BLaER1 treated with 17β-estradiol and CSF1 and Interleukin-3, amounts not matched to agents 10 nM and 100 nM (cell line): Measurements from ENCODE around the gene JPH3.

ENCODE experiments used
- H3K27ac ChIP-seq, 11 experiments: shearing (Covaris generic); formaldehyde crosslinking; 2 replicates each; pipeline ENCODE4 v1.8.1; 2022
- H3K27me3 ChIP-seq, 11 experiments: shearing (Covaris generic); formaldehyde crosslinking; 2 replicates each; pipeline ENCODE4 v1.8.1; 2022
- H3K36me3 ChIP-seq, 11 experiments: shearing (Covaris generic); formaldehyde crosslinking; 2 replicates each; pipeline ENCODE4 v1.8.1; 2022
- H3K4me1 ChIP-seq, 10 experiments: shearing (Covaris generic); formaldehyde crosslinking; 2 replicates each; pipeline ENCODE4 v1.8.1; 2022
- H3K4me2 ChIP-seq, 11 experiments: shearing (Covaris generic); formaldehyde crosslinking; 2 replicates each; pipeline ENCODE4 v1.8.1; 2022
- H3K4me3 ChIP-seq, 10 experiments: shearing (Covaris generic); formaldehyde crosslinking; 2 replicates each; pipeline ENCODE4 v1.8.1; 2022
- H3K9ac ChIP-seq, 11 experiments: shearing (Covaris generic); formaldehyde crosslinking; 2 replicates each; pipeline ENCODE4 v1.8.1; 2022
- H3K9me3 ChIP-seq, 11 experiments: shearing (Covaris generic); formaldehyde crosslinking; replicated peaks in 1 of 11; 2 replicates each; pipeline ENCODE4 v1.8.1; 2022
- H4K20me1 ChIP-seq, 11 experiments: shearing (Covaris generic); formaldehyde crosslinking; 2 replicates each; pipeline ENCODE4 v1.8.1; 2022
- Cebpa-rat ChIP-seq, 11 experiments: shearing (Covaris generic); IDR thresholded peaks; 2 replicates each; pipeline ENCODE4 v1.8.1; 2022

The JPH3 gene

DNA sequence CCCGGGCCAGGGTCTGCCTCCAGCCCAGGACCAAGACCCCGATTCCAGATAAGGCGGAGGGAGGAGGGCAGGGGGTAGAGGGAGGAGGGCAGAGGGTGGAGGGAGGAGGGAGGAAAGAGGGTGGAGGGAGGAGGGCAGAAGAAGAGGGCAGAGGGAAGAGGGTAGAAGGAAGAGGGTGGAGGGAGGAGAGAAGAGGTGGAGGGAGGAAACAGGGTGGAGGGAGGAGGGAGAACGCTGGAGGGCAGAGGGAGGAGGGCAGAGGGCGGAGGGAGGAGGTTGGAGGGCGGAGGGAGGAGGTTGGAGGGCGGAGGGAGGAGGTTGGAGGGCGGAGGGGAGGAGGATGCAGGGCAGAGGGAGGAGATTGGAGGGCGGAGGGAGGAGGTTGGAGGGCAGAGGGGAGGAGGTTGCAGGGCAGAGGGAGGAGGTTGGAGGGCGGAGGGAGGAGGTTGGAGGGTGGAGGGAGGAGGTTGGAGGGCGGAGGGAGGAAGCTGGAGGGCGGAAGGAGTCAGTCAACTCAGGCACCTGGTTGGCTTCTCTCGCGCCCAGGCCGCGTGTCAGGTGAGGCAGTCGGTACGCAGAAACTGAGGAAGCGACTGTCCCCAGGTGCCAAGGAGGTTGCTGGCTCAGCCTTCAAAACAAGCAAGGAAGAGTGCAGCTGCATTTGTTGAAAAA is 98.2 kb downstream of the JPH3 start:
- peak overlapping the region in 8 of 11 experiments; percentile 3 to 82 (median 76); a peak in 14 of 22 replicates for H3K9ac ChIP-seq
- H3K36me3 ChIP-seq: peaks cover under 1 to 33% (median 15%) of the 10 kb centered on the region in 11 experiments; a peak in 16 of 22 replicates
- H4K20me1 ChIP-seq: peaks cover 1 to 96% (median 36%) of the 10 kb centered on the region in 11 experiments; a peak in 17 of 22 replicates
- peaks cover 0 to 15% (median 0%) of the 10 kb centered on the region in 11 experiments; a peak in 4 of 22 replicates for H3K27me3 ChIP-seq
- no peaks in the 10 kb centered on the region for H3K9me3 ChIP-seq
- no peak for TF ChIP-seq Cebpa-rat (IDR thresholded peaks at IDR 0.05)
- H3K4me3 ChIP-seq: peak overlapping the region in 5 of 10 experiments; percentile 19 to 27 (median 22); a peak in 4 of 20 replicates
- H3K4me1 ChIP-seq: peaks cover 56 to 100% (median 100%) of the 10 kb centered on the region in 10 experiments
- peak overlapping the region in 9 of 11 experiments; percentile 24 to 94 (median 87); a peak in 17 of 22 replicates for H3K27ac ChIP-seq
- H3K4me2 ChIP-seq: peak overlapping the region; percentile 79 to 98 (median 89)

DNA sequence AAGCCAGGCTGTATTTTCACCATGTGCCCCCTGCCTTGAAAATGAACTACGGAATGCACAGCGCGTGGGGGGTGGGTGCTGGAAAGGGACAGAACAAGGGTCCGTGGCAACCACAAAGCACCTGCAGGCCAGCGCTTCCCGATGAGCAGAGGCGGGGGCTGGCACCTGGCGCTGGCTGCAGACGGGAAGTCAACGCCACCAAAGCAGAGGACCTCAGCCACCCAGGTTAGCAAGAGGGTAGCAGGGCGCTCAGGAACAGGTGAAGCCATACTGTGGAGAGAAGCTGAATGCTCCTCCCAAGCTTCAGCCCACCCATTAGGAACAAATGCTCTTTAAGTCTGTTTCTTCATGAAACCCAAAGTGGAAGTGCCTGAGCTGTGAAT is 98.8 kb downstream of the JPH3 start:
- Histone ChIP-seq H4K20me1 (peaks cover 0 to 94% (median 32%) of the 10 kb centered on the region in 11 experiments; a peak in 17 of 22 replicates), H3K4me2 (peak overlapping the region; percentile 79 to 98 (median 89)), H3K4me3 (peak overlapping the region in 5 of 10 experiments; percentile 19 to 27 (median 22); a peak in 6 of 20 replicates), H3K9me3 (no peaks in the 10 kb centered on the region), H3K27ac (peak overlapping the region in 9 of 11 experiments; percentile 24 to 94 (median 87); a peak in 17 of 22 replicates), H3K4me1 (peaks cover 56 to 100% (median 99%) of the 10 kb centered on the region in 10 experiments), H3K36me3 (peaks cover 0 to 28% (median 10%) of the 10 kb centered on the region in 11 experiments; a peak in 12 of 22 replicates), H3K27me3 (peaks cover 0 to 15% (median 0%) of the 10 kb centered on the region in 11 experiments; a peak in 4 of 22 replicates), H3K9ac (peak overlapping the region in 9 of 11 experiments; percentile 3 to 82 (median 74); a peak in 15 of 22 replicates)
- TF ChIP-seq Cebpa-rat (IDR thresholded peaks at IDR 0.05): no peak

DNA sequence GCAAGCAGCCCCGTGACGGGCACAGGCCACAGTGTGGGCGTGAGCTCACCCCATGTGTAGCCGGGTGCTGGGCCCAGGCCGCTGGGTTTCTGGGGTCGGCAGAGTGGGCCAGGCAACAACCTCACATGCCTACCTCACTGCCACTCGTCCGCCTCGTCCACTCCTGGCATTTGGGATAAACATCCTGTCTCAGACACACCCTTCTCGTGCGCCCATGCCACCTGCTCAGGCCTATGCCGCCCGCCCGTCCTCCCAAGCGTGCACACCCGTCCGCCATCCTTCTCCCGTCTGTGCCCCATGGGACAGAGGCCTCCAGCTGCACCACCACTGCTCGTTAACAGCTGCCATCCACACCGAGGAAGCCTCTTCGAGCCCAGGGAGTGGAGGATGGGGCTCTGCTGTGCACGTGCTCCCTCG is 99.2 kb downstream of the JPH3 start:
- Histone ChIP-seq H3K27me3 (peaks cover 0 to 15% (median 0%) of the 10 kb centered on the region in 11 experiments; a peak in 4 of 22 replicates), H3K4me3 (peak overlapping the region in 4 of 10 experiments; percentile 19 to 27 (median 22); a peak in 5 of 20 replicates), H3K9ac (peak overlapping the region in 9 of 11 experiments; percentile 3 to 82 (median 74); a peak in 16 of 22 replicates), H4K20me1 (peaks cover 0 to 94% (median 34%) of the 10 kb centered on the region in 11 experiments; a peak in 17 of 22 replicates), H3K36me3 (peaks cover 0 to 27% (median 5%) of the 10 kb centered on the region in 11 experiments; a peak in 12 of 22 replicates), H3K9me3 (no peaks in the 10 kb centered on the region), H3K4me2 (peak overlapping the region; percentile 79 to 98 (median 89)), H3K27ac (peak overlapping the region in 9 of 11 experiments; percentile 24 to 94 (median 87); a peak in 17 of 22 replicates), H3K4me1 (peaks cover 56 to 100% (median 99%) of the 10 kb centered on the region in 10 experiments)
- TF ChIP-seq Cebpa-rat (IDR thresholded peaks at IDR 0.05): no peak

- H3K4me2 ChIP-seq: peak overlapping the region; percentile 79 to 98 (median 89)
- H3K4me1 ChIP-seq: peaks cover 56 to 100% (median 99%) of the 10 kb centered on the region in 10 experiments
- no peaks in the 10 kb centered on the region for H3K9me3 ChIP-seq
- H4K20me1 ChIP-seq: peaks cover 0 to 94% (median 32%) of the 10 kb centered on the region in 11 experiments; a peak in 17 of 22 replicates
- H3K27me3 ChIP-seq: peaks cover 0 to 15% (median 0%) of the 10 kb centered on the region in 11 experiments; a peak in 4 of 22 replicates
- no peak for TF ChIP-seq Cebpa-rat (IDR thresholded peaks at IDR 0.05)
- H3K36me3 ChIP-seq: peaks cover 8 to 27% (median 11%) of the 10 kb centered on the region in 11 experiments; a peak in 21 of 22 replicates
- peak overlapping the region in 9 of 11 experiments; percentile 3 to 82 (median 74); a peak in 17 of 22 replicates for H3K9ac ChIP-seq
- H3K4me3 ChIP-seq: peak overlapping the region in 5 of 10 experiments; percentile 41 to 51 (median 48); a peak in 9 of 20 replicates
- H3K27ac ChIP-seq: peak overlapping the region in 10 of 11 experiments; percentile 19 to 94 (median 86); a peak in 18 of 22 replicates
Observed at GRCh38 chr16:87702325-87702811, 100.1 kb downstream of the JPH3 start.

DNA sequence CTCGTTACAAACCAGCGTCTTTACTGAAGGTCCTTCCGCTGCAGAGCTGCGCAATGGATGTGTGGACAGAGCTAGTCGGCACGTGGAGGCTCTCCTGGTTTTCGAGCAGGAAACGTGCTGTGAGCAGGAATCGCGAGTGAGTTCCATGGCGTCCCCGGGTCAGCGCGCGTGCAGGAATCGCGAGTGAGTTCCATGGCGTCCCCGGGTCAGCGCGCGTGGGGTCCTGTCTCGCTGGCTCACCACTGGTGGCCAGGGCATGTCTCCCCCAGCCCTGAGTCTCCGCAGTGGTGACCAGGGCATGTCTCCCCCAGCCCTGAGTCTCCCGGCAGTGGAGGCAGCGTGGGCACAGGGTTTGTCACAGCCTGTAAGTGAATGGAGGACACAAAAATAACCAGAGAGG is 100.8 kb downstream of the JPH3 start:
- no peaks in the 10 kb centered on the region for H3K9me3 ChIP-seq
- H3K4me3 ChIP-seq: peak overlapping the region in 7 of 10 experiments; percentile 13 to 51 (median 47); a peak in 12 of 20 replicates
- peak overlapping the region in 10 of 11 experiments; percentile 3 to 94 (median 86); a peak in 17 of 22 replicates for H3K27ac ChIP-seq
- H4K20me1 ChIP-seq: peaks cover 2 to 94% (median 32%) of the 10 kb centered on the region in 11 experiments; a peak in 15 of 22 replicates
- H3K4me2 ChIP-seq: peak overlapping the region; percentile 79 to 98 (median 89)
- TF ChIP-seq Cebpa-rat (IDR thresholded peaks at IDR 0.05): no peak
- peak overlapping the region in 8 of 11 experiments; percentile 56 to 82 (median 76); a peak in 16 of 22 replicates for H3K9ac ChIP-seq
- H3K36me3 ChIP-seq: peaks cover 15 to 31% (median 18%) of the 10 kb centered on the region in 11 experiments; a peak in 21 of 22 replicates
- H3K4me1 ChIP-seq: peaks cover 56 to 100% (median 98%) of the 10 kb centered on the region in 10 experiments
- H3K27me3 ChIP-seq: peaks cover 0 to 12% (median 0%) of the 10 kb centered on the region in 11 experiments; a peak in 4 of 22 replicates

GRCh38 chr16:87703835-87704375 is 101.6 kb downstream of the JPH3 start:
- Histone ChIP-seq H3K36me3 (peaks cover 23 to 39% (median 26%) of the 10 kb centered on the region in 11 experiments; a peak in 21 of 22 replicates), H3K4me1 (peaks cover 49 to 100% (median 98%) of the 10 kb centered on the region in 10 experiments), H3K4me2 (peak overlapping the region; percentile 79 to 98 (median 89)), H3K27me3 (peaks cover 0 to 3% (median 0%) of the 10 kb centered on the region in 11 experiments; a peak in 3 of 22 replicates), H3K4me3 (peak overlapping the region in 7 of 10 experiments; percentile 13 to 51 (median 47); a peak in 13 of 20 replicates), H3K27ac (peak overlapping the region in 10 of 11 experiments; percentile 3 to 94 (median 86); a peak in 17 of 22 replicates), H4K20me1 (peaks cover 3 to 94% (median 33%) of the 10 kb centered on the region in 11 experiments; a peak in 15 of 22 replicates), H3K9me3 (no peaks in the 10 kb centered on the region), H3K9ac (peak overlapping the region in 10 of 11 experiments; percentile 0 to 82 (median 70); a peak in 18 of 22 replicates)
- TF ChIP-seq Cebpa-rat (IDR thresholded peaks at IDR 0.05): no peak

DNA sequence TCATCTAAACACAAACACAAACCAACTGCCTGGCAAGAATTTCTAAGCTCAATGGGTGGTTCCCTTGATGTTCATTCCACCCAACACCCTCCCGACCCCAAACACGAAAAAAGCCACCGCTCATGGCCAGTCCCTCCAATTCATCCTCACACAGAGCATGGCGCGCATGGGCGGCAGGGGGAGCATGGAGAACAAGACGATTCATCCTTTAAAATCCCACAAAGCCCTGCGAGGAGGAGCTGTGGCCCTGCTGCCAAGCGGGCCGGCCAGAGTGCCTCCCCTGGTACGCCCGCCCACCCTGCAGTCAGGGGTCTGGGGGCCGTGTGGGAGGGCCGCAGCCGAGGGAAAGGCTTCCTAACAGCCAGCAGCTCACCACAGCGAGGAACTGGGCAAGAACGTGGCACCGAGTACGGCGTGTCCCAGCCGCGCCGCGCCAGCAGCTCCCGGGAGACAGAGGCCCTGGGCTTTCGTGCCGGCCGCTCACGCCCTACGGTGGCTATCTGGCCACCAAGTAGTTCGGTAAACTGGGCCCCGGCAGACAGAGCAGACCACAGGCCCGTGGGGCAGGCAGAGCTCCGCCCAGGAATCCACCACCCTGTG is 102.5 kb downstream of the JPH3 start:
- H3K27ac ChIP-seq: peak overlapping the region in 8 of 11 experiments; percentile 60 to 94 (median 88); a peak in 13 of 22 replicates

More for the DNA sequence above, 102.5 kb downstream of the JPH3 start:
- Histone ChIP-seq H3K9ac (peak overlapping the region in 6 of 11 experiments; percentile 32 to 81 (median 72); a peak in 11 of 22 replicates), H3K4me3 (no peak overlapping the region), H3K9me3 (no peaks in the 10 kb centered on the region), H4K20me1 (peaks cover 3 to 94% (median 33%) of the 10 kb centered on the region in 11 experiments; a peak in 15 of 22 replicates), H3K4me2 (peak overlapping the region in 10 of 11 experiments; percentile 16 to 98 (median 87); a peak in 19 of 22 replicates), H3K36me3 (peaks cover 33 to 44% (median 35%) of the 10 kb centered on the region in 11 experiments), H3K4me1 (peaks cover 47 to 100% (median 98%) of the 10 kb centered on the region in 10 experiments), H3K27me3 (no peaks in the 10 kb centered on the region; a peak in 3 of 22 replicates)
- no peak for TF ChIP-seq Cebpa-rat (IDR thresholded peaks at IDR 0.05)
